GM19351 (cell line): ENCODE measurements around the gene LONP2.
"Not testable (repeated sequence)": the region's sequence is repeated elsewhere in the genome, so short reads cannot be mapped to it uniquely, and the experiment has no call there.

Experiments
- ATAC-seq: cut with Tn5 transposase; IDR thresholded peaks from one replicate; pipeline ENCODE4 v1.9.1; 2021; ENCODE audit warnings: mild to moderate bottlenecking, moderate library complexity; ENCODE audit not compliant: unreplicated experiment

Gene LONP2

GRCh38 chr16:48330189-48330840 lies 86.2 kb downstream of the LONP2 start:
- no peak for ATAC-seq

GRCh38 chr16:48330841-48331192 lies 86.7 kb downstream of the LONP2 start:
- ATAC-seq, result no peak

GRCh38 chr16:48332978-48333377 lies 88.9 kb downstream of the LONP2 start:
- no peak for ATAC-seq

GRCh38 chr16:48334325-48334724 lies 90.2 kb downstream of the LONP2 start:
- ATAC-seq, result no peak

GRCh38 chr16:48335961-48336360 lies 91.9 kb downstream of the LONP2 start:
- ATAC-seq, result no peak

GRCh38 chr16:48340054-48340453 lies 96.0 kb downstream of the LONP2 start:
- no peak for ATAC-seq

GRCh38 chr16:48342591-48342990 lies 98.5 kb downstream of the LONP2 start:
- ATAC-seq, result no peak

GRCh38 chr16:48347191-48347865 lies 103.2 kb downstream of the LONP2 start:
- no peak for ATAC-seq

- no peak for ATAC-seq
Measured at GRCh38 chr16:48347980-48348379, 103.9 kb downstream of the LONP2 start.

GRCh38 chr16:48350736-48351135 lies 106.6 kb downstream of the LONP2 start:
- no peak for ATAC-seq

- ATAC-seq, result no peak
Measured at GRCh38 chr16:48352648-48353390, 108.7 kb downstream of the LONP2 start.

GRCh38 chr16:48353565-48354163 lies 109.6 kb downstream of the LONP2 start:
- peak; percentile 77 for ATAC-seq

- not testable (repeated sequence) for ATAC-seq
Measured at GRCh38 chr16:48354385-48354784, 110.3 kb downstream of the LONP2 start.

- no peak for ATAC-seq
Measured at GRCh38 chr16:48354877-48355855, 111.1 kb downstream of the LONP2 start.

- ATAC-seq, result no peak
Measured at GRCh38 chr16:48356633-48357376, 112.7 kb downstream of the LONP2 start.

- ATAC-seq, result no peak
Measured at GRCh38 chr16:48358419-48358818, 114.3 kb downstream of the LONP2 start.

GRCh38 chr16:48359983-48360382 lies 115.9 kb downstream of the LONP2 start:
- no peak for ATAC-seq

GRCh38 chr16:48361012-48361411 lies 116.9 kb downstream of the LONP2 start:
- no peak for ATAC-seq

GRCh38 chr16:48361540-48362144 lies 117.5 kb downstream of the LONP2 start:
- no peak for ATAC-seq
